GM19099 (cell line): Measurements from ENCODE around the gene EML6.

ENCODE experiments used
- POLR2A ChIP-seq: IDR thresholded peaks from 3 replicates; pipeline ENCODE4 v1.6.1; 2011; ENCODE audit warnings: low read depth; ENCODE audit not compliant: insufficient read length; ENCODE audit errors: extremely low read depth

Gene EML6

DNA sequence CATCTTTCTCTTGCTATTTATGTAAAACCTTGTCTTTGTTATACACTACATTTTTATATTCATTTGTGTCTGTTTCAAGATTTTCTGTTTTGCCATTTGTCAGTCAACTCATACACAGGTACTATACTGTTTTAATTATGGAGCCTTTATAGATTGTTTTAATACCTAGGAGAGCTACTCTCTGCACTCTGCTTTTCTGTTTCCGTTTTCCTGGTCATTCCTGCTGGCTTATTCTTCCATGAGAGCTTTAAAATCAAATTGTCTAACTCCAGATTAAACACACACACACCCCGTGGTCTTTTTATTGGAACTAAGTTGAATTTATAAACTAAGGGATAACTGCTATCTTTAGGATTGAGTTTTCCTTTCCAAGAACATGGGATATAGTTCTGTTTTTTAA lies 165.6 kb downstream of the EML6 start:
- no peak for TF ChIP-seq POLR2A

DNA sequence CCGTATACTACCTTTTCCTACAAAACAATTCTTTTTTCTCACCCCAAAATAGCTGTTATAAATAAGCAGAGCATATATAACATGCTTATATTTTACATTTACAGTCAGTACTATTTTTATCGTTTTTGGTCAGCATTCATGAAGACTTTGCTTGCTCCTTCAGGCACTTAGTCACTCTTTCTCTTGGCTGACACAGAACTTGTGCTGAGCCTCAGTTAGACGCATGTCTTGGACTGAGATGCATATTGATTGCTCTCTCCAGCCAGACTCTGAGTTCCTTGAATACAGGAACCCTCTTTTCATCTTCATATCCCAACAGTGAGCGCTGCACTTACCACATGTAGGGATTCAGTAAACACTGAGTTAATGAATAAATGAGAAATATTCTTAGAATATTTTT lies 168.4 kb downstream of the EML6 start:
- TF ChIP-seq POLR2A: no peak

DNA sequence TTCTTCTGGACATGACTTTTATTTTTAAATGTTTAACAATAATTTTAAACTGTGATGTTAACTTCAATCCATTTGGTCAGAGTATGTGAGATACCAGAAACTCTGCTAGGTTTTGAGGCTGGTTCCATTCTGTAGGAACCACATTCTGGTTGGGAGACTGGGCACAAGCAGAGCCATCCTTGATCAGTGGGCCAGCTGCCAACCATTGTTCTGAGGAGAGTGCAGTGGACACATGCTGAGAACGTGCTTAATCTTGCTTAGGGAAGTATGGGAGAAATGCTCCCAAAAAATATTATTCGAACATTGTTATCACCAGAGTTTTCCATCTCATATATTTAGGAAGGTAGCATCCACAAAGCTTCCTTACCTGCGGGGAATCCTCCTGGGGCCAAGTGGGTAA lies 171.0 kb downstream of the EML6 start:
- TF ChIP-seq POLR2A: no peak

DNA sequence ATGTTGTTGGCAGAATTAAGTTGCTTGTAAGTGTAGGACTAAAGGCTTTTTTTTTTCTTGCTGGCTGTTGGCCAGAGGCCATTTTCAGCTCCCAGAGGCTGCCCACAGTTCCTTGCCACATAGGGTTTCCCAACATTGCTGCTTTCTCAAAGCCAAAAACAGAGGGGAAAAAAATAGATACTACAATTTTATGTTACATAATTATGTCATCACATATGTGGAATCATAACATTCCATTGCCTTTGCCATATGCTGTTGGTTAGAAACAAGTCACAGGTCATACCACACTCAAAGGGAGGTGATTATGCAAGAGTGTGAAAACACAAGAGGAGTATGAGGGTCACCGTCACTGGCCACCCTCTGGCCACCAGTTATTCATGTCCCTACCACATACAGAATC lies 172.3 kb downstream of the EML6 start:
- TF ChIP-seq POLR2A: no peak

DNA sequence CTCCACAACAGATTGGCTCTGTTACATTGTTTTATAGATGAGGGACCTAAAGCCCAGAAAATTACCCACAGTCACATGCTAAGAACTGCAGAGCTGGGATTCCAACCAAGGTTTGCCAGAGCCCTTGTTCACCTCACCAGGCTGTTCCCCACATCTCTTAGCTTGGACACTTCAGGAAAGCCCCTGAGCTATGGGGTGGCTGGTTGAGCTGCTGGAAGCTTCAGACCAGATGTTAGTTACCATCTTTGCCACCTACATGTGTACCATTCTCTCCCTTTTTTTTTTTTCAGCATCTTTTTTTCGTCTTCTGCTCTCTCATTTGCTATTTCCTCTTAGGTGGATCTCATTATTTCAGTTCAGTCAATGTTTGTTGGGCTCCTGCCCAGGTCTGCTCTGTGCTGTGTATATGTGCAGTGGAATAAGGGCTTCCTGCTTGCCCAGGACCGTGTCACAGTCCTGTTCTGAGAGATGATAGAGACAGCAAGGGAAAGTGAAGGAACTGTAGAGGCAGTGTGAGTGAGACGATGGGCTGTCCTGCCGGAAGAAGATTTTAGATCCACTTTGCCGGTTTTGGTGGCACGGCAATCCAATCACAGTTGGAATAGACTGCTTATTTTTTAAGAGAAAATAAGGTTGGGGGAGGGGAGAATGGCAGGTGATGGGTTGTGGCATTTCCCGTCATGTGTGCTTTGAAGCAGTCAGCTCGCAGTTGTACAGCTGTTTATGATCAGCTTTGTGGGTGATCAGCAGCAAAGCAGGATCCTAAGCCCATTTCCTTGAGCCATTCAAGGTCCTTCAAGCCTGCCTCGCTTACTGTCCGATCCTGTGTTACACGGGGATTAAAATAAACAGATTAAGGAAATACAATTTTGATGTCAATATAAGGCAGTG lies 174.2 kb downstream of the EML6 start:
- no peak for TF ChIP-seq POLR2A

DNA sequence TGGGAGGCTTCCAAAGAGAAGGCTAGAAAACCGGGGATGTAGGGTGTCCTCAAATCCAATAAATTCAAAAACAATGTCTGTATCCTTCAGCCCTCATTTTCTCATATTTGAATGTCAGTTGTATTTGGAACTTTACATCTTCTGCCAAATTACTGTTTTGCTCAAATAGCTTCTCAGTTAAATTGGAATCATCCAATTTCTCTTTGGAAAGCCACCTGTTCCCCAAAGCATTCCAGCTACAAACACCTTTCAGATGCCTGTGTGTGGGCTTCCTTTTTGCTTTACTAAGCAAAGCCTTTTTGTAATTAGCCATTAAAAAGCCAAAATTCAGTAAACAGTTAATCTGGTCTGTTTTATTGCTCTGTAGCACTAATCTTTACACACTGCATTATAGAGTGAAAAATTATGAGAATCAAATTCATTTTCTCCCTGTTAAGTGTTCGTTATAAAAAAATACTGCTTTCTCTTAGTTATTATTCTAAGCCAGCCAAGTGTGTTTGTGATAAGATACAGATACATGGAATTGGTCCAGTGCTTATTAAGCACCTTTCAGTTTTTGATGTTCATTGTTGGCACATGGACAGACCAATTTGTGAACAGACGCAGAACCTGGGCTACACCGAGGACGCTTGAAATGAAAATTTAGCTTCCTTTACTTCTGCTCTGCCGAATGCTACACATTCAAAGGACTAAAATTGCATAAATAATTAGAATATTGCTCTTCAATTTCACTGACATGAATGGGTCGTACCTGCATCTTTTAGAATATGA lies 175.2 kb downstream of the EML6 start:
- no peak for TF ChIP-seq POLR2A

DNA sequence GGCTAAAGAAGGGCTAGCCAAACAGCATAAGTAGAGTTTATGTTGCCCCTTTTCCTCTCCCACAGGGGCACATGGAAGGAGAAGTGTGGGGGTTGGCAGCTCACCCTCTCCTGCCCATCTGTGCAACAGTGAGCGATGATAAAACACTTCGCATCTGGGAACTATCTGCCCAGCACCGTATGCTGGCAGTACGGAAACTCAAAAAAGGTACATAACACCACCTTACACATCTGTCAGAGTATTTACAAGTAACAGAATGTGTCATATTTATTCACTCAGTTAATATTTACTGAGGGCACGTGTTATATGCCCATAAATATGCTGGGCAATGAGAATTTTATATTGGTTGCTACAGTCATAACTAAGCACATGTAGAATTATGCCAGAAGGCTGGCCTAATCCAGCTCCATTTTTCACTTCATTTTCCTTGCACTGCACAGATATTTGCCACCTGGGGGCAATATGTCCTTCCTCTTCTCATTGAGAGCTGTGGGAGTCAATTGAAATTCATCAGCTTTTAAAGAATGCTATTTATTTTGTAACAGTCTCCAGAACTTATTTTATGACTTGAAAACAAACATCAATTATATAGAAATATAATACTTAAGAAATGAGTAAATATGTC lies 176.2 kb downstream of the EML6 start:
- no peak for TF ChIP-seq POLR2A

DNA sequence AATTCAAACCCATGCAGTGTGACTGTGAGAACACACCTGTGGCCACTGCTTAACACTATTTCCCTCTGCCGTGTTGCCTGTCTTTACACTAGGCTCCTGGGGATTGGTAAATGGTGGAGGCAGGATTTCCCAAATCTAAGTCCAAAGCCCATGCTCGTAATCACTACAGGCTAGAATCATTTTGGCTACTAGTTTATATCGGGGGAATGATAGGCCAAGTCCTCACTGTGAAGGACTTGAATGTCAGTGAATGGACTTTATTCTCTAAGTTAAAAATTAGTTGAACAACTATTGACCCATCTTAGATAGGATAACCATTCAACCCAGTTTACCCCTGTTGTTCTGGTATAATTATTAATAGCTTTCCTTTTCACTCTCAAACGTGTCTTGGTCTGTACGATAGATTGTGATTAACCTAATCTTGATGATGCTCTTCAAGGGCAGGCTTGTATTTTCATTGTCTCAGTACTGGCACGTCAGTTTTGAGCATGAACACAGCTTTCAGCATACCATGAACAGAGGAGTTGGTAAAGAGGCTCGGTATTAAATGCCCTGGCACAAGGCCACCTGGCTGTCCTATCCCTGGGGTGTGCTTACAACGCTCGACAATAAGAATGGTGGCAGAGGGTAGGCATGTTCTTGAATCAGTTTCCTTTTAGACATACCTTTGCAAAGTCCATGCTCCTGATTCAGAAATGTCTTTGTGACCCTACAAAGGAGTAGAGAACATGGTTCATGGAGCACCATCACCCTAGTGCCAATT lies 177.9 kb downstream of the EML6 start:
- TF ChIP-seq POLR2A: no peak

DNA sequence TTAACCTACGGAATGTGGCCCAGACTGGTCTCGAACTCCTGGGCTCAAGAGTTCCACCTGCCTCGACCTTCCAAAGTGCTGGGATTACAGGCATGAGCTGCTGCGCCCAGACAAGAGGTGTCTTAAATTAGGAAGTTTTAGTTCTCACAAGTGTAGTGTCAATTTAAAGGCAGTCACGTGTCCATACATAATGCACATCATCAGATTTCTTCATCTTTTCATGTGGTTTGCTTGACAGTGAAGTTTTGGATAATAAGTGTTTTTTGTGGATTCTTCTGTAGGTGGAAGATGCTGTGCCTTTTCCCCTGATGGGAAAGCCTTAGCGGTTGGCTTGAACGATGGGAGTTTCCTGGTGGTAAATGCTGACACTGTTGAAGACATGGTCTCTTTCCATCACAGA lies 179.3 kb downstream of the EML6 start:
- no peak for TF ChIP-seq POLR2A

DNA sequence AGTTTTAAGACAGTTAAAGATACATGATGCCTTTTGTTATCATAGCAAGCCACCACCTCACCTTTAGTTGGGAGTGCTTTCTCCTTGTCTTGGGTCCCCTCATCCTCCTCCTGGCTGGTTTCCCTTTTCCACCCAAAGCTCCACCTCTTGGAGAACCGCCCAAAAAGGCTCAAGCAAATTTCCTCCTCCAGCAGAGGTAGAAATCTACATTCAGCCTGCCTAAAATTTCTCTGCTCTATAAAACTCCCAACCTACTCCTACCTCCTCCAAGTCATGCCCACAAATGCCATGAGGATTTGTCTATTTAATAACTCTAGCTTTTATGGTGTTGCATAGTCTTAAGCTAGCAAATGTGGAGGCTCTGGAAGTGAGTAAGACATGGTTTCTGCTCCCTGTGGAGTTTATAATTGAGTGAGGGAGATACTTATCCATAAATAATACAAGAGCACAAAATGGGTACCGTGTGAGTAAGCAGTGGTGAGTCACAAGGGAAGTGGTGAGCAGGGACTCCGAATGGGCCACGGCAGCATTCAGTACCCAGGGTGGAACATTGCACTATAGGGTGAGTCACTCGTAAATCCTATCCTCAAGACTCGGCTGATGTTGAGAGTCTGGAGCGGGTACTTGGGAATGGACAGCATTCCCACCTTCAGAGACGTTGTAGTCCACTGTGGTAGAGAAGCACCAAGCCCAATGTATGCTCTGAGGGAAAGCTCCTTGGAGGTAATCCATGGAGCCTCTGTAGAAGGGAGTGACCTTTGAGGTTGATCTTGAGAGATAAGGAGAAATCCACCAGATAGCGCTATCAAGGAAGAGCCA lies 180.5 kb downstream of the EML6 start:
- TF ChIP-seq POLR2A: no peak

DNA sequence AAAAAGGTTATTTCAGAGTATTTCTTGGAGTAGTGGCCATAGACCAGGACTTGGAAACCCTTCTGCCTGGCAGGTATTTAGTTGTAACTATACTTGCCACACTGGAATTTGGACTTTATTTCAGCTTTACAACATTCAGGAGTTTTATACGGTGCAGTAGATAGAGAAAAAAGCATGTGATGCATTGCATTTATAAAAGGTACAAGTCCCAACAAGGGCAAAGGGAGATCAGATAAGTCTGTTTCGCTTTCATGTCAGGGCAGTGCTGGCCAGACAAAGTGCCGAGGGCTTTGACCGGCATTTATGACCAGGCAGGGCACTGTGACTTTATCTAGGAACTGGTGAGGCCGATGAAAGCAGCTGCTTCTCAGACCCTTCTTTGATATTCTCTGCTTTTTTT lies 181.4 kb downstream of the EML6 start:
- no peak for TF ChIP-seq POLR2A

DNA sequence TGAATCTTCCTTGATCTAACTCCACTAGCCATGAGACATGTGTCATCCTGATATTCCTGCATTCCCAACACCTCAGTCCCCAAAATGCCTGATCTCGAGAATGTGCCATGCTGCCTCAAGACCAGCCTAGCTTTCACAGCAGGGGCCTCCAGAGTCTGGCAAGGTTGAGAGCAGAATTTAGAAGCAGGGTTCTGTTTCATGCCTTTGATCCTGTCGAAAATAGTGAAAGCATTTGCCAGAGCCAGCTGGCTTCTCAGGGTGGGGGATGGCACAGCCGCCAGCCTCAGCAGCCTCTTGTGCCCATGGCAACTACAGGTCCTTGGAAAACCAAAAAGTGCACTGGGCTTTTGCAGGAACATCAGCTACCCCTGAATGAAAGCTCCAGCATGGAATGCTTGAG lies 183.3 kb downstream of the EML6 start:
- TF ChIP-seq POLR2A: no peak

DNA sequence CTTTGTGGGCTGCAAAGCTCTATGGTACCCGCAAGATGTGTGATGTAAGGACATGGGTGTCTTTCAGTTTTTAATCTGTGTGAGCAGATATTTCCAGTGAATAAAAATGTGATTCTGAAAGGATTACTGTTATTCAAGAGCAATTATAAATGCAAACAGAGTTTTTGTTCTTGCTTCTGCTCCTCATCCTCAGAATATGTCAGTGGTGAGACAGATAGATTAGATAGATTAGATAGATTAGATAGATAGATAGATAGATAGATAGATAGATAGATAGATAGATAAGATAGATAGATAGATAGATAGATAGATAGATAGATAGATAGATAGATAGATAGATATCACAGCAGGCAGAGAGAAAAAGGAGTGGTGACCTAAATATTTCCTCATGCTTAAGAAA lies 184.2 kb downstream of the EML6 start:
- no peak for TF ChIP-seq POLR2A

DNA sequence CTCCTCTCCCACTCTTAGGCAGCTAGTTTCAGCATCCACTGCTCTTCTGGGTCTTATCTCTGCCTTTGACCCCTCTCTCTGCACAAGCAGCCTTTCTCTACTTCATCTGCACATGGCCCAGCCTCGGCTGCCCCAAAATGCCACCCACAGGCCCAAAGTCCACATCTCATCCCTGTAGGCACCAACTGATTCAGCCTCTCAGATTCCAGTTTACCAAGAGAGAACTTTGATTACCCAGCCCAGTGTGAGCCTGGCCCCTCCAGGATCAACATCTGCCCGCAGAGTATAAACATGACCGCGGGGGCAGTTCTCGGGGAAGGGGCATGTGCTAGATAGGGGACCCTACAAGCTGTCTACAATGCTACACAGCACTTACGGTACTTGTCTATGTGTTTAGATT lies 185.1 kb downstream of the EML6 start:
- no peak for TF ChIP-seq POLR2A
